ENCODE data around the gene RBM19.

Gene RBM19

DNA sequence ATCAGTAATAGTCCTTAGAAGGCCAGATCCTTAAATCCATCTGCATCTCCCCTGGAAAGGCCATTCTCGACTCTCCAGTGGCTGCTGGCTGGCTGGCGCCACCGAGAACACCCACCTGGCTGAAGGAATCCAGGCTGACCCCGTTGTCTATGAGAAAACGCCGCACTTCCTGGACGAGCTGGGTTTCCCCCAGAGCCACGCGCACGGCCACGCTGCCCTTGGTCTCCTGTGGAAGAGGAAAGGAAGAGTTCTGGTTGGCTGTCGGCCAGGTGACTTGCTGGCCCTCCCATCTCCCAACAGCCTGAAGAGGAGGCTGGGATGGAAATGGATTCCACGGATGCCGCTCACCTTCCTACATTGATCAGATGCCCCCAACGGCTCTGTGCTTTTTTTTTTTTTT lies 23.9 kb downstream of the RBM19 start:
- no peak for DNase-seq (ENCODE audit: extremely low read depth, low read depth)

DNA sequence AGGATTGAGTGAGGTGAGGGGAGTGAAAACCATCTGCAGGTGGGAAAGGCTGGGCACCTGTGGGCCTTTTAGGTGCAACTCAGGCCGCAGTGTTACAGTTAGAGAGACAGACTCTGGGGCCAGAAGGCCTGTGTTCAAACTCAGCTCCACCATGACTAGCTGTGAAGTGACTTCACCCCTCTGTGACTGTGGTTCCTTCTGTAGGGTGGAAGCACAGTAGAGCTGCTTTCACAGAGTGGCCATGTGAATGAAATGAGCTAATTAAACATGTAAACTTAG lies 25.0 kb downstream of the RBM19 start:
- DNase-seq (ENCODE audit: extremely low read depth, low read depth): no peak
- TF ChIP-seq, protein P1, sequence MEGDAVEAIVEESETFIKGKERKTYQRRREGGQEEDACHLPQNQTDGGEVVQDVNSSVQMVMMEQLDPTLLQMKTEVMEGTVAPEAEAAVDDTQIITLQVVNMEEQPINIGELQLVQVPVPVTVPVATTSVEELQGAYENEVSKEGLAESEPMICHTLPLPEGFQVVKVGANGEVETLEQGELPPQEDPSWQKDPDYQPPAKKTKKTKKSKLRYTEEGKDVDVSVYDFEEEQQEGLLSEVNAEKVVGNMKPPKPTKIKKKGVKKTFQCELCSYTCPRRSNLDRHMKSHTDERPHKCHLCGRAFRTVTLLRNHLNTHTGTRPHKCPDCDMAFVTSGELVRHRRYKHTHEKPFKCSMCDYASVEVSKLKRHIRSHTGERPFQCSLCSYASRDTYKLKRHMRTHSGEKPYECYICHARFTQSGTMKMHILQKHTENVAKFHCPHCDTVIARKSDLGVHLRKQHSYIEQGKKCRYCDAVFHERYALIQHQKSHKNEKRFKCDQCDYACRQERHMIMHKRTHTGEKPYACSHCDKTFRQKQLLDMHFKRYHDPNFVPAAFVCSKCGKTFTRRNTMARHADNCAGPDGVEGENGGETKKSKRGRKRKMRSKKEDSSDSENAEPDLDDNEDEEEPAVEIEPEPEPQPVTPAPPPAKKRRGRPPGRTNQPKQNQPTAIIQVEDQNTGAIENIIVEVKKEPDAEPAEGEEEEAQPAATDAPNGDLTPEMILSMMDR (IDR thresholded peaks at IDR 0.05; ENCODE audit: low read depth, low read length): no peak

More for the DNA sequence above, 23.9 kb downstream of the RBM19 start:
- TF ChIP-seq, protein P1 (IDR thresholded peaks at IDR 0.05; ENCODE audit: low read depth, low read length): no peak

DNA sequence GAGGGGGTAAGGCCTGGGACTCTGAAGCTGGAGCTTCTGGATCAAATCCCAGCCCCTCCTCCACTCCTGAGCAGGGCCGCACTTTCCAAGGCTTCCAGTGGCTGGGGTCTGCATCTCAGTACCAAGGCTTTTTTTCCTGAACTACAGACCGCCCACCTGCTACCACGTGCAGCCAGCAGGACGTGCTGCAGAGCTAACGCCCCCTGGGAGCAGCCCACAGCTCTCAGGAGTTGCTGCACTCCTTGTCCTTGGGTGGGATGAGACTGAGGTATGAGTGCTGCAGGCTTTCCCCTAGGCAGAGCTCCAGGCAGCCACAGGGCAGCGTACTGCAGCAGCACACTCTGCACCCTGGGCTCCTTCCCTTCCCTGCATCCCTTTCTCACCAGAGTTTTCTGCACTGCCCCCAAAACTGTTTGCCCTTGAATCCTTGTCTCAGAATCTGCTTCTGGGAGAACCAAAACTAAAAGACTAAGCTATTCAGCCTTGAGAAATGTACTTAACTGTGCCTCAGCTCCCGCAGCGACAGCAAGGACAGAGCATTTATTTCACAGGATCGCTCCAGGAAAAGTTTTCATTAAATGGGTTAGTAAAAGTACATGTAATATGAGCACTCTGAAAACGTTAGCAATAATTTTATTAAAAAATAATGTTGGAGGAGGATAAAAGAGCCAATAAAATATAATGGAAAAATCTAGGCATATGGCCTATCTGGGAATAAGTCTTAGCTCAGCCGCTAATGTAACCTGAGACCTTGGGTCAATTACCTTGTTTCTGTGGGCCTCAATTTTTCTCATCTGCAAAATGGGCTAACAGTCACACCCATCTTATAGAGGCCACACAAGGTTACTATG lies 25.5 kb downstream of the RBM19 start:
- TF ChIP-seq, protein P1 (IDR thresholded peaks at IDR 0.05; ENCODE audit: low read depth, low read length): no peak
- DNase-seq (ENCODE audit: extremely low read depth, low read depth): no peak

DNA sequence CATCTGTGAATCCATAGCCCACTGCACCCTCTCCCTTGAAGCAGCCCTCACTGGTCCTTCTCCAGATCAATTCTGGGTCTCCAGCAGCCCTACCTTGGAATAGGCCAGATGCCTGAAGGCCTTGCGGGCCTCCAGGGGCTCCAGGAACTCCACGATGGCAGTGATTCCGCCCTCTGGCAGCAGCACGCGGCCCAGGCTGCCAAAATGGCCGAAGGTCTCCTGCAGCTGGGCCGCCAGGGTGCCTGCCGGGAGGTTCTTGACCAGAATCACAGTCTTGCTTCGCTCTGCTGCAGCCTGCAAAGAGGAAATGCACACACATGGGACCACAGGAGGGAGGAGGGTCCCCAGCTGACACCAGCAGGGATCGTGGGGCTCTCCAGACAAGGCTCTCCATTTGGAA lies 26.3 kb downstream of the RBM19 start:
- DNase-seq (ENCODE audit: extremely low read depth, low read depth): no peak
- TF ChIP-seq, protein P1 (IDR thresholded peaks at IDR 0.05; ENCODE audit: low read depth, low read length): no peak

DNA sequence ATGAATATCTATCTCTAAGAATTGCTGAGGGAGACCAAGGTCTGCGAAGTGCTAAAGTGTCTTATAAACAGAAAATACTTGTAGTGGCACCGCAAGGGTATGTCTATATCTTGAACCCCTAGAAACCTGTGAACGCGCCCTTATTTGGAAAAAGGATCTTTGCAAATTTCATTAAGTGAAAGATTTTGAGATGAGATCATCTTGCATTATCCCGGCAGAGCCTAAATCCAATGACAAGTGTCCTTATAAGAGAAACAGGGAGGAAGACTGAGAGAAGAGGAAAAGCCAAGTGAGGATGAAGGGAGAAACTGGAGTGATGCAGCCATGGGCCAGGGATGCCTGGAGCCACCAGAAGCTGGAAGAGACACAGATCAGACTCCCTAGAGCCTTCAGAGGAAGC lies 27.7 kb downstream of the RBM19 start:
- DNase-seq (ENCODE audit: extremely low read depth, low read depth): no peak
- TF ChIP-seq, protein P1 (IDR thresholded peaks at IDR 0.05; ENCODE audit: low read depth, low read length): no peak

DNA sequence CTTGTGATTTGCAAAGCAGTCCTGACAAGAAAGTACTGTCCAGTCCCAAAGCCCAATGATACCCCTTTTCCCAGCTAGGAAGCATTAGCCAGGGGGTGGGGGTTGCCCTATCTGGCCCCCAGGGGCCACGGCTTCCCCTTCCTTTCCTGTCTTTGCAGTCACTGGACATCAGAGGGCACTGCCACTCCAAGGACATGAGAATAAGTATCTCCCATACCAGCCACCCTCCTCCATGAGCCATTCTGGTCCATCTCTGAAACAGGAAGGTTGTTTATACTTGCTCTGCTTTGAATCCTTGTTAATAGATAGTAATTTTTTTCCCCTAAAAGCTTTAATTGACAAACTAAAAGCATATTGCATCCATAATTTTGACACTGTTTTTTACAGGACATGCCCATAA lies 29.7 kb downstream of the RBM19 start:
- TF ChIP-seq, protein P1 (IDR thresholded peaks at IDR 0.05; ENCODE audit: low read depth, low read length): no peak
- no peak for DNase-seq (ENCODE audit: extremely low read depth, low read depth)

DNA sequence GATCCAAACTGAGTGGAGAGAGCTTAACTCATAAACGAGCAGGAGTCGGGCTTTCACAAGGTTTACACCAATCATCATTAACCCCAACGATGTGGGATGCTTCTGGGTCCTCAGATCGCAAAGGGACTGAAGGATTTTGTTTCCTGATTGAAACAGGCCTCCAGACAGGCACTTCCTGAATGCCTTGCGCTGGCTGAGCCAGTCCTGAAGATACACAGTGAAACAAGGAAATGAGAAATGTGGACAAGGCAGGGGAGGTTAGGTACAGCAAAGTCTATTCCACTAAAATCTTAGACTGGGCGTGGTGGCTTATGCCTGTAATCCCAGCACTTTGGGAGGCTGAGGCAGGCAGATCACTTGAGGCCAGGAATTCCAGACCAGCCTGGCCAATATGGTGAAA lies 30.7 kb downstream of the RBM19 start:
- TF ChIP-seq, protein P1 (IDR thresholded peaks at IDR 0.05; ENCODE audit: low read depth, low read length): no peak
- no peak for DNase-seq (ENCODE audit: extremely low read depth, low read depth)

Measured in AG09319 (cell line).